ENCODE measurements around the gene KY.
"Not testable (repeated sequence)": the region's sequence is repeated elsewhere in the genome, so short reads cannot be mapped to it uniquely, and the experiment has no call there.

Gene KY

DNA sequence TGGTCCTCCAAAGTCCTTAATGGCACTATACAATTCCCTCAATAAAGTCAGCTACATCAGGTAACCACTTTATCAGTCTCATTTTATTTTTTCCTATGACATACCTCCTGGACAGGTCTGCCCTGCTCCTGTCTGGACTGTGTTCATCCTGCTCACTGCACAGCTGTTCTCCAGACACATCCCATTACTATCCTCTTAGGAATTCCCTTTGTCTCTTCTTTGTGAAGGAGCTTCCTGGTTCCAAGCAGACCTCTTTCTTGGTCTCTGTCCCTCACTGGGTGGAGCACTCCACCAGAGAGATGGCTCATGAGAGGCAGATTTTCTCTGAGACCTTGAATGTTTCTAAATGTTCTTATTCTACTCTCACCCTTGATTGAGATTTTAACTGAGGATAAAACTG is 60.1 kb downstream of the KY start:
- no peaks in the 10 kb centered on the region for H3K27me3 ChIP-seq (ENCODE audit: insufficient read depth, low read depth, severe bottlenecking)
- H3K4me3 ChIP-seq (ENCODE audit: low read depth, low read length): no peak overlapping the region
- TF ChIP-seq, protein P1, sequence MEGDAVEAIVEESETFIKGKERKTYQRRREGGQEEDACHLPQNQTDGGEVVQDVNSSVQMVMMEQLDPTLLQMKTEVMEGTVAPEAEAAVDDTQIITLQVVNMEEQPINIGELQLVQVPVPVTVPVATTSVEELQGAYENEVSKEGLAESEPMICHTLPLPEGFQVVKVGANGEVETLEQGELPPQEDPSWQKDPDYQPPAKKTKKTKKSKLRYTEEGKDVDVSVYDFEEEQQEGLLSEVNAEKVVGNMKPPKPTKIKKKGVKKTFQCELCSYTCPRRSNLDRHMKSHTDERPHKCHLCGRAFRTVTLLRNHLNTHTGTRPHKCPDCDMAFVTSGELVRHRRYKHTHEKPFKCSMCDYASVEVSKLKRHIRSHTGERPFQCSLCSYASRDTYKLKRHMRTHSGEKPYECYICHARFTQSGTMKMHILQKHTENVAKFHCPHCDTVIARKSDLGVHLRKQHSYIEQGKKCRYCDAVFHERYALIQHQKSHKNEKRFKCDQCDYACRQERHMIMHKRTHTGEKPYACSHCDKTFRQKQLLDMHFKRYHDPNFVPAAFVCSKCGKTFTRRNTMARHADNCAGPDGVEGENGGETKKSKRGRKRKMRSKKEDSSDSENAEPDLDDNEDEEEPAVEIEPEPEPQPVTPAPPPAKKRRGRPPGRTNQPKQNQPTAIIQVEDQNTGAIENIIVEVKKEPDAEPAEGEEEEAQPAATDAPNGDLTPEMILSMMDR (IDR thresholded peaks at IDR 0.05; ENCODE audit: low read depth, low read length): no peak
- no peaks in the 10 kb centered on the region for H3K9me3 ChIP-seq (ENCODE audit: severe bottlenecking)
- no peak overlapping the region for H3K27ac ChIP-seq
- no peaks in the 10 kb centered on the region for H3K36me3 ChIP-seq
- DNase-seq: no peak

DNA sequence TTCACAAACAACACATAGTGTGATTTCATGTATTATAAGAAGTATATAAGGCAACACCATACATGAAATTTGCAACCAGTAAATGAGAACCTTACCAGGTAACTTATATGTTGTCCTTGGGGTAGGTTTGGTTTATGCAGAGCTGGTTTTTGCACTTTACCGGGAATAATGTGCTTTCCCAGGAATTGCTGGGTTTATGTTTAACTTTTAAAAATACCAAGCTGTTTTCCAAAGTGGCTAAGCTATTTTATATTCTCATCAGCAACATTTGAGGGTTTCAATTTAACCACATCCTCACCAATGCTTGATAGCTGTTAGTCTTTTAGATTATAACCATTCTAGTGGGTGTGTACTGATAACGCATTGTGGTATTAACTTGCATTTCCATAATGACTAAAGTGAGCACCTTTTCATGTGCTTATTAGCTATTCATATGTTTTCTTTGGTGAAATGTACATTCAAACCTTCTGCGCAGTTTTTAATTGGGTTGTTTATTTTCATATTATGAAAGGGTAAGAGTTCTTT is 71.6 kb downstream of the KY start:
- H3K36me3 ChIP-seq: no peaks in the 10 kb centered on the region
- peaks cover 2% of the 10 kb centered on the region for H3K9me3 ChIP-seq (ENCODE audit: severe bottlenecking)
- no peak for DNase-seq
- no peak overlapping the region for H3K27ac ChIP-seq
- H3K27me3 ChIP-seq (ENCODE audit: insufficient read depth, low read depth, severe bottlenecking): no peaks in the 10 kb centered on the region
- H3K4me3 ChIP-seq (ENCODE audit: low read depth, low read length): no peak overlapping the region
- TF ChIP-seq, protein P1 (IDR thresholded peaks at IDR 0.05; ENCODE audit: low read depth, low read length): no peak

DNA sequence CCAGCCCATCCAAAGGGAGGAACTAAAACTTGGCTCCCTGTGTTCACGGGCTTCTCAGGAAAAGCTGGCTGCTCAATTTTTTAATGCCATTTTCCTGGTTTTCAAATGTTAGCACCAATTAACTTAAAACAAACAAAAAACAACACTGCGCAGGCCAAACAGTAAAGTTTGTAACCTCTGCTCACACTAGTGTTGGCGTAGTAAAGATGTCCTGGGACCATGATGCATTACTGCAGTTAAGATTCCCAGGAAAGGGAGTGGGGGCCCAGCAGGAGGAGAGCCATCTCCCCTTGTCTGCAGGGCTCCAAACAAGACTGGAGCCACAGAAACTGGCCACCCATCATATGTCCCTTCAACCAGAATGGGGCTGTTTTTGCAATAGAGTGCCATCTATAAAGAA is 74.0 kb downstream of the KY start:
- DNase-seq: no peak
- Histone ChIP-seq H3K9me3 (ENCODE audit: severe bottlenecking) (peaks cover 2% of the 10 kb centered on the region), H3K27ac (no peak overlapping the region), H3K4me3 (ENCODE audit: low read depth, low read length) (no peak overlapping the region), H3K27me3 (ENCODE audit: insufficient read depth, low read depth, severe bottlenecking) (no peaks in the 10 kb centered on the region), H3K36me3 (no peaks in the 10 kb centered on the region)
- TF ChIP-seq, protein P1 (IDR thresholded peaks at IDR 0.05; ENCODE audit: low read depth, low read length): no peak

DNA sequence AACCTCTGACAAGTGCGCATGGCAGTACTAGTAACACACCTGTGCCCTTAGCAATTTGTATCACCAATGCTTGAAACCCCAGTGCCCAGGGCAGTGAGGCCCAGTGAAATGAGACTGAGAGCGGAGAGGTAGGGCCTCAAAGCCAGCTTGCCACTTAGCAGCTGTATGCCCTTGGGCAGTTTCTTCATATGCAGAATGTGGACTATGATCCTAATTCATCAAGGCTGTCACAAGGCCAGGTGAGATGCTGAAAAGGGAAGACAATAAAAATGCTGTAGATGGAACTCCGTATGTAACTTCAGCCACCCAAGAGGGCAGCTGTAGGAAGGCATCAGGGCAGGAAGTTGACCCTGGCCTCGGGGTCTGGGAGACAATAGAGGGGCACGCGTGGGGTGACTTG is 74.4 kb downstream of the KY start:
- Histone ChIP-seq H3K27ac (no peak overlapping the region), H3K9me3 (ENCODE audit: severe bottlenecking) (peaks cover 2% of the 10 kb centered on the region), H3K36me3 (no peaks in the 10 kb centered on the region), H3K4me3 (ENCODE audit: low read depth, low read length) (no peak overlapping the region), H3K27me3 (ENCODE audit: insufficient read depth, low read depth, severe bottlenecking) (no peaks in the 10 kb centered on the region)
- DNase-seq: no peak
- TF ChIP-seq, protein P1 (IDR thresholded peaks at IDR 0.05; ENCODE audit: low read depth, low read length): no peak

DNA sequence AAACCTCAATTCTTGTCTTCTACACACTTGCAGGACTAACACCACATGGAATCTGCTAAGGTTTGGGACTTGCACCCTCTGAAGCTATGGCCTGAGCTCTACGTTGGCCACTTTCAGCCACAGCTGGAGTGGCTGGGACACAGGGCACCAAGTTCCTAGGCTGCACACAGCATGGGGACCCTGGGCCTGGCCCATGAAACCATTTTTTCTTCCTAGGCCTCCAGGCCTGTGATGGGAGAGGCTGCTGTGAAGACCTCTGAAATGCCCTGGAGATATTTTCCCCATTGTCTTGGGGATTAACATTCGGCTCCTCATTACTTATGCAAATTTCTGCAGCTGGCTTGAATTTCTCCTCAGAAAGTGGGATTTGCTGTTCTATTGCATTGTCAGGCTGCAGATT is 80.9 kb downstream of the KY start:
- H3K9me3 ChIP-seq (ENCODE audit: severe bottlenecking); H3K4me3 ChIP-seq (ENCODE audit: low read depth, low read length); DNase-seq; H3K27ac ChIP-seq; H3K36me3 ChIP-seq; H3K27me3 ChIP-seq (ENCODE audit: insufficient read depth, low read depth, severe bottlenecking): not testable (repeated sequence)

DNA sequence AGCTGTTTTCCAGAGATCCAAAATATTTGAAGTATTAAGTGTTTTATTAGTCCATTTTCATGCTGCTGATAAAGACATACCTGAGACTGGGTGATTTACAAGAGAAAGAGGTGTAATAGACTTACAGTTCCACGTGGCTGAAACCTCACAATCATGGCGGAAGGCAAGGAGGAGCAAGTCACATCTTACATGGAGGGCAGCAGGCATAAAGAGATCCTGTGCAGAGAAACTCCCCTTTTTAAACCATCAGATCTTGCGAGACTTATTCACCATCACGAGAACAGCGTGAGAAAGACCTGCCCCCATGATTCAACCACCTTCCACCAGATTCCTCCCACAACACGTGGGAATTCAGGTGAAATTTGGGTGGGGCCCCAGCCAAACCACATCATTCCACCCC is 82.0 kb downstream of the KY start:
- TF ChIP-seq, protein P1 (IDR thresholded peaks at IDR 0.05; ENCODE audit: low read depth, low read length): no peak
- Histone ChIP-seq H3K27ac (no peak overlapping the region), H3K27me3 (ENCODE audit: insufficient read depth, low read depth, severe bottlenecking) (no peaks in the 10 kb centered on the region), H3K36me3 (no peaks in the 10 kb centered on the region), H3K9me3 (ENCODE audit: severe bottlenecking) (peaks cover 3% of the 10 kb centered on the region), H3K4me3 (ENCODE audit: low read depth, low read length) (no peak overlapping the region)
- DNase-seq: no peak
